Psoas muscle (tissue), 8 donors: Measurements from ENCODE around the gene SLC37A1. TPM values are rescaled to one million over a fixed set of nuclear protein-coding genes. Genes with fewer than 3 reads are reported as not detected.
A peak's percentile ranks its signal among the peaks of the same experiment; 100 is the strongest.

Experiments used
- ATAC-seq, 4 donors: fragments of 200-7000 bp; cut with Tn5 transposase; one replicate each; pipeline ENCODE4 v1.9.1; 2020; ENCODE audit warnings: moderate library complexity in 3 of 4, mild to moderate bottlenecking in 2 of 4
- DNase-seq, 2 donors: peaks; one replicate each; pipeline ENCODE4 v3.0.0-alpha.2; 2020
- H3K27ac ChIP-seq: fragments of 200-600 bp; one replicate; pipeline ENCODE4 v1.8.0; 2022
- H3K27me3 ChIP-seq, 3 donors: fragments of 200-600 bp in 1 of 3; one replicate each; pipeline versions ENCODE4 v1.6.1 to v1.8.0; 2013 to 2022; ENCODE audit warnings: low read length in 2 of 3, mild to moderate bottlenecking in 2 of 3, moderate library complexity in 1 of 3; ENCODE audit not compliant: insufficient read depth in 3 of 3
- H3K36me3 ChIP-seq, 2 donors: fragments of 200-600 bp in 1 of 2; one replicate each; pipeline versions ENCODE4 v1.6.1 to v1.8.0; 2013 to 2022; ENCODE audit warnings: low read depth in 1 of 2, mild to moderate bottlenecking in 1 of 2, moderate library complexity in 1 of 2; ENCODE audit not compliant: insufficient read depth in 1 of 2
- H3K4me1 ChIP-seq: fragments of 200-600 bp; one replicate; pipeline ENCODE4 v1.8.0; 2022
- H3K4me3 ChIP-seq: fragments of 200-600 bp; one replicate; pipeline ENCODE4 v1.8.0; 2022; ENCODE audit warnings: mild to moderate bottlenecking
- H3K9me3 ChIP-seq: fragments of 200-600 bp; one replicate; pipeline ENCODE4 v1.8.0; 2022
- CTCF ChIP-seq: fragments of 200-600 bp; IDR thresholded peaks from one replicate; pipeline ENCODE4 v1.8.0; 2022; ENCODE audit warnings: antibody characterized with exemption
- WGBS, 3 donors: extraction: QIAGEN DNeasy Blood & Tissue Kit; methylation state at CpG; one replicate each; pipeline versions ENCODE4 v1.1.6 to v1.1.7; 2013; 5-methylcytosine and 5-hydroxymethylcytosine counted together
- intact Hi-C, 2 donors: fragments of 100-400 bp; cut with DNase I; formaldehyde crosslinking; loops; one replicate each; pipeline versions ENCODE4 v1.11.0 to v1.14.2; 2022
- polyA plus RNA-seq, 3 donors: library from polyadenylated mRNA; stranded (reverse); fragments of 200-250 nt; gene quantifications; one replicate each; pipeline ENCODE4 v1.2.3, GENCODE V29; 2013
- total RNA-seq, 4 donors: library from RNA; stranded (reverse); fragmentation: NEBNext Ultra II Directional in 2 of 4; extraction: Animal tissue kit (Norgen Biotek cat#: 25700) in 2 of 4; gene quantifications; one replicate each; pipeline versions ENCODE4 v1.2.1 to v1.2.4, GENCODE V29; 2021 to 2023
- donor health status: healthy with polysubstance abuse.
- donor health status: DM: no; HTN: no; CAD: no; lungs with moderate emphysema.
- donor health status: Bipolar disorder and iron deficiency.
- donor health status: healthy.
- donor health status: DM: yes; HTN: yes; CAD: no.
- donor health status: DM: no; HTN: no; CAD: no.
- donor health status: DM: no; HTN: no; CAD: no.
- donor health status: DM: yes; HTN: yes; CAD: no.

SLC37A1 gene
- total and polyA plus RNA-seq, 7 donors = 1.6 to 18.9 (median 8.0) TPM

- no peak for ATAC-seq
- H3K27ac ChIP-seq = no peak overlapping the region
- no peak for TF ChIP-seq CTCF
- intact Hi-C loops = loop anchor here in 1 of 2 donors (5.0 kb wide), 1 partner anchor 49 kb away; no protein-coding TSS in a partner anchor
- no peaks in the 10 kb centered on the region for H3K27me3 ChIP-seq
- WGBS, 3 donors = 89 to 90% (median 89%) methylated on average over 25 of the region's 25 CpGs
- no peaks in the 10 kb centered on the region for H3K9me3 ChIP-seq
- no peak overlapping the region for H3K4me3 ChIP-seq
- no peaks in the 10 kb centered on the region for H3K4me1 ChIP-seq
- no peak for DNase-seq
- peaks cover 2 to 88% of the 10 kb centered on the region in 2 donors for H3K36me3 ChIP-seq
Observed at GRCh38 chr21:42543106-42543847, 29.6 kb downstream of the SLC37A1 start.

DNA sequence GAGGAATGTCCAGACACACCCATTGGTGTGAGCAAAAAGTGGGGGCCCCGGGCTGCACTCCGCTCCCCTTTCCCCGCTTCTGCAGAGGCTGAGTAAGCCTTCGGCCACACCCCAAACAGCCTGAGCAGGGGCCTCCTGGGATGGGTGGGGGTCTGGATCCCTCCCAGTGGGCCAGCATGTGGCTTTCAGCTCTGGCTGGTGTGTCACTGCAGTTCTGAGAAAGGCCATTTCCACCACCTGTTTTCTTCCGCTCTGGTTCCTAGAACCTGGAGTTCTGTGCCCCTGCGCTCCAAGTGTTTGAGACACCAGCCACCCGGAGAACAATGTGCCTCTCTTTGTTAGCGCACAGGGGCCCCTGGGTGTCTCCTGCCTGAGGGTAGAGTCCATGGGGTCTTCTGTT lies 30.9 kb downstream of the SLC37A1 start:
- no peak for DNase-seq
- H3K27ac ChIP-seq = no peak overlapping the region
- TF ChIP-seq CTCF = no peak
- H3K27me3 ChIP-seq = no peaks in the 10 kb centered on the region
- no peaks in the 10 kb centered on the region for H3K4me1 ChIP-seq
- peaks cover 2 to 95% of the 10 kb centered on the region in 2 donors for H3K36me3 ChIP-seq
- no peaks in the 10 kb centered on the region for H3K9me3 ChIP-seq
- 72 to 83% (median 75%) methylated on average over 8 of the region's 8 CpGs for WGBS, 3 donors
- no peak for ATAC-seq
- H3K4me3 ChIP-seq = no peak overlapping the region
- intact Hi-C loops = loop anchor here in 1 of 2 donors (5.0 kb wide), 1 partner anchor 48 kb away; no protein-coding TSS in a partner anchor

- no peak for DNase-seq
- no peaks in the 10 kb centered on the region for H3K4me1 ChIP-seq
- no peaks in the 10 kb centered on the region for H3K27me3 ChIP-seq
- H3K9me3 ChIP-seq = no peaks in the 10 kb centered on the region
- no peak overlapping the region for H3K27ac ChIP-seq
- peaks cover 2 to 89% of the 10 kb centered on the region in 2 donors for H3K36me3 ChIP-seq
- no peak for ATAC-seq
- TF ChIP-seq CTCF = no peak
- intact Hi-C loops = no loop called here
- WGBS, 3 donors = 84 to 99% (median 94%) methylated on average over 4 of the region's 4 CpGs
- H3K4me3 ChIP-seq = no peak overlapping the region
Observed at GRCh38 chr21:42545317-42545716, 31.7 kb downstream of the SLC37A1 start.

- WGBS, 3 donors = 85 to 90% (median 87%) methylated on average over 8 of the region's 8 CpGs
- Histone ChIP-seq H3K36me3 (peaks cover 2 to 85% of the 10 kb centered on the region in 2 donors), H3K27ac (no peak overlapping the region), H3K4me3 (no peak overlapping the region), H3K27me3 (no peaks in the 10 kb centered on the region), H3K9me3 (no peaks in the 10 kb centered on the region), H3K4me1 (no peaks in the 10 kb centered on the region)
- intact Hi-C loops = no loop called here
- TF ChIP-seq CTCF = no peak
- ATAC-seq (no peak), DNase-seq (peak in 1 of 2 donors; percentile 29)
Observed at GRCh38 chr21:42545745-42546144, 32.1 kb downstream of the SLC37A1 start.

DNA sequence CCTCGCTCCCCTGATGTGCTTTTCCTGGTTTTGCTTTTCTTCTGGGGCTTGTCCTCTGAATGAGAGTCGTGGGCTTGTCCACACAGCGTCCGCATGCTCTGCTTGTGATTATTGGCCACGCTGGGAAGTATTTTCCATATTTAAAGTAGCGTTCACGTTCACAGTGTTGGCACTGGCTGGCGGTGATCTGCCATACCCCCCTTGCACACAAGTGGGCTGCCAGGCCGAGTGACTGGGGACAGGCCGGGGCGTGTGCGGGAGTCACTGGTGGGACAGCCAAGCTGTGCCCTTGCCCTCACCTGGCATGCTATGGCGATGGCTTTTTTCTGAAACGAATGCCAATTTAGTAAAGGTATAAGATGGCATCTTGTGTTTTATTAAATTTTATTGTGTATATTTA lies 32.8 kb downstream of the SLC37A1 start:
- WGBS, 3 donors = 88 to 91% (median 89%) methylated on average over 14 of the region's 14 CpGs
- Histone ChIP-seq H3K27me3 (no peaks in the 10 kb centered on the region), H3K4me3 (no peak overlapping the region), H3K36me3 (peaks cover 2 to 78% of the 10 kb centered on the region in 2 donors), H3K9me3 (no peaks in the 10 kb centered on the region), H3K27ac (no peak overlapping the region), H3K4me1 (no peaks in the 10 kb centered on the region)
- intact Hi-C loops = no loop called here
- no peak for TF ChIP-seq CTCF
- ATAC-seq (no peak), DNase-seq (no peak)
